H54 (cell line): Measurements from ENCODE around the gene SPECC1L.
A peak's percentile ranks its signal among the peaks of the same experiment; 100 is the strongest.

Experiments used
- DNase-seq: peaks from one replicate; pipeline ENCODE4 v3.0.0; 2011; ENCODE audit warnings: low spot score, mixed read lengths; ENCODE audit not compliant: insufficient read length
- FAIRE-seq: peaks from 3 replicates; lab custom pipeline; 2011; peaks lifted over from hg19 to GRCh38; lab: Jason Lieb, UNC
- POLR2A ChIP-seq: IDR thresholded peaks from 2 replicates; pipeline ENCODE4 v1.6.1; 2011; ENCODE audit warnings: low read depth, mild to moderate bottlenecking, low read length

SPECC1L gene

GRCh38 chr22:24417901-24418641, 147.4 kb downstream of the SPECC1L start:
- no peak for FAIRE-seq
- TF ChIP-seq POLR2A: no peak
- DNase-seq: no peak

GRCh38 chr22:24418786-24419474, 148.3 kb downstream of the SPECC1L start:
- DNase-seq: no peak
- TF ChIP-seq POLR2A: no peak
- FAIRE-seq: no peak

GRCh38 chr22:24419475-24419850, 148.8 kb downstream of the SPECC1L start:
- TF ChIP-seq POLR2A: no peak
- FAIRE-seq: no peak
- DNase-seq: no peak

- no peak for TF ChIP-seq POLR2A
- FAIRE-seq (no peak), DNase-seq (no peak)
These were observed 149.7 kb downstream of the SPECC1L start for GRCh38 chr22:24420072-24420976.

GRCh38 chr22:24420977-24421343, 150.3 kb downstream of the SPECC1L start:
- no peak for FAIRE-seq
- TF ChIP-seq POLR2A: no peak
- DNase-seq: no peak

- no peak for TF ChIP-seq POLR2A
- DNase-seq (no peak), FAIRE-seq (no peak)
These were observed 150.8 kb downstream of the SPECC1L start for GRCh38 chr22:24421428-24421931.

GRCh38 chr22:24422102-24422665, 151.6 kb downstream of the SPECC1L start:
- TF ChIP-seq POLR2A: no peak
- FAIRE-seq (no peak), DNase-seq (no peak)

- DNase-seq (peak; percentile 65), FAIRE-seq (no peak)
- no peak for TF ChIP-seq POLR2A
These were observed 152.9 kb downstream of the SPECC1L start for GRCh38 chr22:24423519-24424000.

GRCh38 chr22:24424001-24424900, 153.6 kb downstream of the SPECC1L start:
- no peak for DNase-seq
- TF ChIP-seq POLR2A: no peak
- no peak for FAIRE-seq

- TF ChIP-seq POLR2A: no peak
- DNase-seq: no peak
- FAIRE-seq: no peak
These were observed 154.5 kb downstream of the SPECC1L start for GRCh38 chr22:24424901-24425775.

GRCh38 chr22:24426436-24426835, 155.8 kb downstream of the SPECC1L start:
- DNase-seq: no peak
- FAIRE-seq: no peak
- TF ChIP-seq POLR2A: no peak
